ENCODE data around the gene UBE3C.

- no peak for TF ChIP-seq GATA3 (IDR thresholded peaks at IDR 0.05; ENCODE audit: low read depth, low read length)
- no peak for TF ChIP-seq GATA2 (IDR thresholded peaks at IDR 0.05; ENCODE audit: low read depth, low read length)
Measured at GRCh38 chr7:157271315-157271990, 132.7 kb downstream of the UBE3C start.
